ENCODE data around the gene WNT2B. TPM values are rescaled to one million over a fixed set of nuclear protein-coding genes. Genes with fewer than 3 reads are reported as not detected.

Gene WNT2B
- total RNA-seq, 6 experiments from 2014 or later: 1.9 to 3.8 (median 3.5) TPM

DNA sequence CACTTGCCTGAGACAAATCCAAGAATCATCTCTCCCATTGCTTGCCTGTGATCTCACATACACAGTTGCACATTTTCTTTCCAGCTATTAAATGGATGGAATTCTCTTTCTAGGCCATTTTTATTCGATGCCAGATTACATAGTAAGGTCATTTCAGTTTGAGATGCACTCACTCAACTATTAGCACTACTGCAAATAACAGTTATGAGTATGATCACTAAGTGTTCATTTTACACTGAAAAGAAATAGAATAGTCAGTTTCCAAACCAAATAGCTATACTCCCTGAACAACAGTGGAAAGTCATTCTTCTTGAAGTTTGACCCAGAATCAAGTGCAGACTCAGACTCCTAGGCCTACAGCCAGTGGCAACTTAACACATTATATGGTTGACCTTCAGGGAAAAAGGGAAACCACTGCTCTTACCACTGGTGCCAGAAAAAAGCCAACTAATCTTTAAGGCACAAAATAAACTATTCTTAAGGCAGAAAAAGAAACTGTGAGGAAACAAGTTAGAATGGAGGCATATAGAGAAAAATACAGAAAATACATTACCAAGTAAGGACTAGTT, 31.5 kb downstream of the WNT2B start:
- peak overlapping the region; percentile 72 for H3K27ac Mint-ChIP-seq
- peaks cover 17% of the 10 kb centered on the region for H3K36me3 Mint-ChIP-seq (ENCODE audit: low read depth)
- H3K27me3 Mint-ChIP-seq (ENCODE audit: insufficient read depth): no peaks in the 10 kb centered on the region
- TF ChIP-seq, protein P1, sequence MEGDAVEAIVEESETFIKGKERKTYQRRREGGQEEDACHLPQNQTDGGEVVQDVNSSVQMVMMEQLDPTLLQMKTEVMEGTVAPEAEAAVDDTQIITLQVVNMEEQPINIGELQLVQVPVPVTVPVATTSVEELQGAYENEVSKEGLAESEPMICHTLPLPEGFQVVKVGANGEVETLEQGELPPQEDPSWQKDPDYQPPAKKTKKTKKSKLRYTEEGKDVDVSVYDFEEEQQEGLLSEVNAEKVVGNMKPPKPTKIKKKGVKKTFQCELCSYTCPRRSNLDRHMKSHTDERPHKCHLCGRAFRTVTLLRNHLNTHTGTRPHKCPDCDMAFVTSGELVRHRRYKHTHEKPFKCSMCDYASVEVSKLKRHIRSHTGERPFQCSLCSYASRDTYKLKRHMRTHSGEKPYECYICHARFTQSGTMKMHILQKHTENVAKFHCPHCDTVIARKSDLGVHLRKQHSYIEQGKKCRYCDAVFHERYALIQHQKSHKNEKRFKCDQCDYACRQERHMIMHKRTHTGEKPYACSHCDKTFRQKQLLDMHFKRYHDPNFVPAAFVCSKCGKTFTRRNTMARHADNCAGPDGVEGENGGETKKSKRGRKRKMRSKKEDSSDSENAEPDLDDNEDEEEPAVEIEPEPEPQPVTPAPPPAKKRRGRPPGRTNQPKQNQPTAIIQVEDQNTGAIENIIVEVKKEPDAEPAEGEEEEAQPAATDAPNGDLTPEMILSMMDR (IDR thresholded peaks at IDR 0.05): no peak
- DNase-seq: peak; percentile 15
- no peaks in the 10 kb centered on the region for H3K9me3 Mint-ChIP-seq
- H3K4me3 Mint-ChIP-seq: no peak overlapping the region
- peaks cover 69% of the 10 kb centered on the region for H3K4me1 Mint-ChIP-seq (ENCODE audit: low read depth)

GRCh38 chr1:112541299-112541698, 32.5 kb downstream of the WNT2B start:
- peaks cover 24% of the 10 kb centered on the region for H3K36me3 Mint-ChIP-seq (ENCODE audit: low read depth)
- peak overlapping the region; percentile 72; the same call in 1 of the 2 replicates for H3K27ac Mint-ChIP-seq
- no peak overlapping the region for H3K4me3 Mint-ChIP-seq
- TF ChIP-seq, protein P1 (IDR thresholded peaks at IDR 0.05): no peak
- H3K4me1 Mint-ChIP-seq (ENCODE audit: low read depth): peaks cover 77% of the 10 kb centered on the region
- H3K27me3 Mint-ChIP-seq (ENCODE audit: insufficient read depth): no peaks in the 10 kb centered on the region
- DNase-seq: no peak
- H3K9me3 Mint-ChIP-seq: no peaks in the 10 kb centered on the region

DNA sequence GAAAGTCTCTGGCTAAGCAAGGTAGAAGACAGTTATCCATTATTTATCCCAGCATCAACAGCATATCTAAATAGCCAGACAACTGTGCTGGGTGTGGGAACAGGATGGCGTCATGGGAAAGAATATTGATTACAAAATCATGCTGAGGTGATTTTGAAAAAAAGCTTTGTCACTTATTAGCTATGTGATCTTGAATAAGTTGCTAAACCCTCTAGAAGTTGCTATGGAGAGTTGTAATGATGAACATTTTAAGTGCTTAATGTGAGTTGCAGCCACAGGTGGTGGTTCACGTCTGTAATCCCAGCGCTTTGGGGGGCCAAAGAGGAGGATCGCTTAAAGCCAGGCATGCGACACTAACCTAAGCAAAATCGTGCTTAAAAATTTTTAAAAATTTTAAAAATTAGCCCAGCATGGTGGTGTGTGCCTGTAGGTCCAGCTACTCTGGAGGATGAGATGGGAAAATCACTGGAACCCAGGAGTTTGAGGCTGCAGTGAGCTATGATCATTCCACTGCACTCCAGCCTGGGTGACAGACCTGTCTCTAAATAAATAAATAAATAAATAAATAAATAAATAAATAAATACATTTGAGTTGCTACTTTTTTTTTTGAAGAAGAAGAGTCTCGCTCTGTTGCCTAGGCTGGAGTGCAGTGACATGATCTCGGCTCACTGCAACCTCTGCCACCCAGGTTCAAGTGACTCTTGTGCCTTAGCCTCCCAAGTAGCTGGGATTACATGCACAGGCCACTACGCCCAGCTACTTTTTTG, 33.6 kb downstream of the WNT2B start:
- DNase-seq: no peak
- no peak overlapping the region for H3K4me3 Mint-ChIP-seq
- peaks cover 69% of the 10 kb centered on the region for H3K4me1 Mint-ChIP-seq (ENCODE audit: low read depth)
- no peaks in the 10 kb centered on the region for H3K9me3 Mint-ChIP-seq
- H3K27ac Mint-ChIP-seq: peak overlapping the region; percentile 63
- no peaks in the 10 kb centered on the region for H3K27me3 Mint-ChIP-seq (ENCODE audit: insufficient read depth)
- peaks cover 25% of the 10 kb centered on the region for H3K36me3 Mint-ChIP-seq (ENCODE audit: low read depth)
- TF ChIP-seq, protein P1 (IDR thresholded peaks at IDR 0.05): no peak

DNA sequence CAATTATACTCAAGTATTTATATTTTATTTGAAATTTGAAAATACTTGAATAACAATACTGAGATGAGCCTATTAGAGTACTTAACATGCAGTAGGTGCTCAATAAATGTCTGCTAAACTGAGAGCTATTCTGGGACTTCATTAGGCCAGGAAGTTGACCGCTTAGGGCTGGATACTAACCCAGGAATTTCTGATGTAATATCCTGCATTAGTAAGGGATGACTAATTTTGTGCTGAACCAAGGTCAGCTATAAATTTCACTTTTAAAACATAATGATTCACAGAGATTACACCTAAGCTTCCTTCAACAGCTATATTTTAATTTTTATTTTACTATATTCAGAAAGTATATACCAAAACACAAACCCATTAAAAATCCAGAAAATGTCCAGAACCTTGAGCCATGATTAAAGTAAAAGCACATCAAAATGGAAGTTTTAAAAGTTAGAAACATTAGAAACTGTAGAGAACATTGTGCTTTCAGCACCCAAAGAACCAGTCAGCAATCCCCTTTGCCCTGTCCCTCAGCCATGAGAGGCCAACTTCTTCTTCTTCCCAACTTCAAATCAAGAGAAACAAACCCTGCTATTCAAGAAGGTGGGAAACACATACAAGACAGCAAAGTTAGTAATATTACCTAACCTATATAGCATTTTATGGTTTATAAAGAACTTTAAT, 35.4 kb downstream of the WNT2B start:
- peak overlapping the region; percentile 64; the same call in 1 of the 2 replicates for H3K4me3 Mint-ChIP-seq
- TF ChIP-seq, protein P1 (IDR thresholded peaks at IDR 0.05): no peak
- peaks cover 30% of the 10 kb centered on the region for H3K36me3 Mint-ChIP-seq (ENCODE audit: low read depth)
- H3K27me3 Mint-ChIP-seq (ENCODE audit: insufficient read depth): no peaks in the 10 kb centered on the region
- no peaks in the 10 kb centered on the region for H3K9me3 Mint-ChIP-seq
- DNase-seq: peak; percentile 87
- H3K27ac Mint-ChIP-seq: peak overlapping the region; percentile 84
- peaks cover 59% of the 10 kb centered on the region for H3K4me1 Mint-ChIP-seq (ENCODE audit: low read depth)

DNA sequence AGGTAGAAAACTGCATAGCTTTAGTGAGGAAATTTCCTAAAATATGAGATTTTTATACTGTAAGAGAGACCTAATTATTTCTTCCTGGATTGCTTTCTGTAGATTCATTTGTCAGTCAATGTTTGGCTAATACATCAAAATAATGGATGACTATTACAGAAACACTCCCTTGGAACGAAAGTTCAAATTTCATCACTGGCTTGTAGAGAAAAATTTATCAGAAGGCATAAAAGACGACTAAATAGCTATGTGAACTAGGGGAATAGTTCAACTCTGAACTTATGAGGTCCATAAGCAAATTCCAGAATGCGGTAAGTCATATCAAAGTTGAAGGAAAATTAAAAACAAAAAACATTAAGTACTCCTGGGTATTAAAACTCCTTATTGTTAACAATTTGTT, 36.0 kb downstream of the WNT2B start:
- peaks cover 58% of the 10 kb centered on the region for H3K4me1 Mint-ChIP-seq (ENCODE audit: low read depth)
- H3K4me3 Mint-ChIP-seq: peak overlapping the region; percentile 46
- no peaks in the 10 kb centered on the region for H3K27me3 Mint-ChIP-seq (ENCODE audit: insufficient read depth)
- TF ChIP-seq, protein P1 (IDR thresholded peaks at IDR 0.05): no peak
- peaks cover 30% of the 10 kb centered on the region for H3K36me3 Mint-ChIP-seq (ENCODE audit: low read depth)
- DNase-seq: peak; percentile 30
- H3K9me3 Mint-ChIP-seq: no peaks in the 10 kb centered on the region
- H3K27ac Mint-ChIP-seq: peak overlapping the region; percentile 84
